Hematopoietic multipotent progenitor cell (in vitro differentiated cells): Measurements from ENCODE around the gene DSN1. TPM values are rescaled to one million over a fixed set of nuclear protein-coding genes. Genes with fewer than 3 reads are reported as not detected.

Source experiments
- DNase-seq, 3 donors: peaks; one replicate each; pipeline ENCODE4 v3.0.0-alpha.2; 2011 to 2015; ENCODE audit warnings: low read depth in 2 of 3, low spot score in 2 of 3
- total RNA-seq: library from RNA; depleted of rRNA; stranded (reverse); fragments of >200 nt; gene quantifications from one replicate; pipeline ENCODE4 v1.2.3, GENCODE V29; 2012

DSN1 gene
- total RNA-seq, 1 donor = 10.8 TPM

- DNase-seq = no peak
These were observed 23.3 kb upstream of the DSN1 start for GRCh38 chr20:36796875-36797274.

GRCh38 chr20:36796117-36796516, 22.6 kb upstream of the DSN1 start:
- DNase-seq = no peak

GRCh38 chr20:36795691-36796090, 22.1 kb upstream of the DSN1 start:
- no peak for DNase-seq

GRCh38 chr20:36794116-36794474, 20.5 kb upstream of the DSN1 start:
- DNase-seq = no peak

- DNase-seq = no peak
These were observed 19.9 kb upstream of the DSN1 start for GRCh38 chr20:36793294-36794115.

GRCh38 chr20:36792422-36792821, 18.9 kb upstream of the DSN1 start:
- peak in 2 of 3 donors; percentile 40 to 61 for DNase-seq

- no peak for DNase-seq
These were observed 18.3 kb upstream of the DSN1 start for GRCh38 chr20:36791862-36792261.

- DNase-seq = no peak
These were observed 13.1 kb upstream of the DSN1 start for GRCh38 chr20:36786663-36787062.

- no peak for DNase-seq
These were observed 12.7 kb upstream of the DSN1 start for GRCh38 chr20:36786246-36786645.

- no peak for DNase-seq
These were observed 11.7 kb upstream of the DSN1 start for GRCh38 chr20:36785308-36785707.

- DNase-seq = no peak
These were observed 11.3 kb upstream of the DSN1 start for GRCh38 chr20:36784900-36785299.

- no peak for DNase-seq
These were observed 10.6 kb upstream of the DSN1 start for GRCh38 chr20:36784116-36784515.

- no peak for DNase-seq
These were observed 6.1 kb upstream of the DSN1 start for GRCh38 chr20:36779656-36780025.

- no peak for DNase-seq
These were observed 5.5 kb upstream of the DSN1 start for GRCh38 chr20:36778831-36779655.

GRCh38 chr20:36777576-36777975, 4.0 kb upstream of the DSN1 start:
- DNase-seq = no peak

- DNase-seq = no peak
These were observed 3.6 kb upstream of the DSN1 start for GRCh38 chr20:36777167-36777566.

GRCh38 chr20:36775826-36776225, 2.3 kb upstream of the DSN1 start:
- no peak for DNase-seq

GRCh38 chr20:36775196-36775595, 1.6 kb upstream of the DSN1 start:
- no peak for DNase-seq

- peak; percentile 5 to 10 (median 9) for DNase-seq
These were observed 411 bp downstream of the DSN1 start for GRCh38 chr20:36773107-36773596.

- DNase-seq = no peak
These were observed 2.9 kb downstream of the DSN1 start for GRCh38 chr20:36770680-36771079.

- no peak for DNase-seq
These were observed 4.7 kb downstream of the DSN1 start for GRCh38 chr20:36768768-36769430.
